Esophagus muscularis mucosa (tissue), 4 donors: ENCODE data around the gene GPX3. TPM values are rescaled to one million over a fixed set of nuclear protein-coding genes. Genes with fewer than 3 reads are reported as not detected.
A peak's percentile ranks its signal among the peaks of the same experiment; 100 is the strongest.

Source experiments
- DNase-seq: peaks from one replicate; pipeline ENCODE4 v3.0.0-alpha.2; 2017; ENCODE audit errors: extremely low spot score
- H3K27ac ChIP-seq, 4 donors: fragments of 200-600 bp; sonication (generic); replicated peaks in 1 of 4; 1 replicate in 3 of 4; 2 replicates in 1 of 4; pipeline ENCODE4 v1.5.1; 2016 to 2019; ENCODE audit warnings: mild to moderate bottlenecking in 1 of 4
- H3K27me3 ChIP-seq, 4 donors: fragments of 200-600 bp; sonication (generic); one replicate each; pipeline versions ENCODE4 v1.5.1 to v1.6.0; 2016 to 2019
- H3K36me3 ChIP-seq, 4 donors: fragments of 200-600 bp; sonication (generic); one replicate each; pipeline ENCODE4 v1.5.1; 2016 to 2019
- H3K4me1 ChIP-seq, 4 donors: fragments of 200-600 bp; sonication (generic); one replicate each; pipeline ENCODE4 v1.5.1; 2016 to 2019
- H3K4me3 ChIP-seq, 4 donors: fragments of 200-600 bp; sonication (generic); 1 replicate in 2 of 4; 2 replicates in 2 of 4; pipeline ENCODE4 v1.5.1; 2016 to 2019; ENCODE audit warnings: mild to moderate bottlenecking in 4 of 4, moderate library complexity in 1 of 4
- H3K9me3 ChIP-seq, 4 donors: fragments of 200-600 bp; sonication (generic); 1 replicate in 3 of 4; 2 replicates in 1 of 4; pipeline ENCODE4 v1.5.1; 2016 to 2019
- CTCF ChIP-seq, 3 experiments: fragments of 200-600 bp in 2 of 3; fragments of 450-650 bp in 1 of 3; sonication (generic) in 2 of 3; IDR thresholded peaks; one replicate each; pipeline ENCODE4 v1.5.1; 2017 to 2019; ENCODE audit warnings: antibody characterized with exemption in 3 of 3, mild to moderate bottlenecking in 2 of 3, moderate library complexity in 1 of 3
- EP300 ChIP-seq: sonication (generic); formaldehyde crosslinking; IDR thresholded peaks from one replicate; pipeline ENCODE4 v1.6.1; 2017; ENCODE audit warnings: antibody characterized with exemption
- POLR2A ChIP-seq: fragments of 450-650 bp; IDR thresholded peaks from one replicate; pipeline ENCODE4 v1.6.1; 2017; ENCODE audit warnings: antibody characterized with exemption, moderate library complexity, mild to moderate bottlenecking, low read depth
- POLR2AphosphoS5 ChIP-seq, 2 donors: sonication (generic); formaldehyde crosslinking; IDR thresholded peaks; one replicate each; pipeline ENCODE4 v1.6.1; 2017; ENCODE audit warnings: antibody characterized with exemption in 2 of 2
- WGBS: methylation state at CpG from one replicate; pipeline ENCODE4 v1.1.5; 2018; 5-methylcytosine and 5-hydroxymethylcytosine counted together
- intact Hi-C: fragments of 100-400 bp; cut with DNase I; formaldehyde crosslinking; loops from one replicate; pipeline ENCODE4 v1.15.1; 2023
- total RNA-seq, 4 donors: library from RNA; depleted of rRNA; stranded (reverse); fragments of >200 nt; gene quantifications; one replicate each; pipeline versions ENCODE4 v1.1.0 to v1.2.1, GENCODE V29; 2016

GPX3 gene
- total RNA-seq, 4 donors from 2014 or later, result 1,165 to 3,724 (median 1,939) TPM

DNA sequence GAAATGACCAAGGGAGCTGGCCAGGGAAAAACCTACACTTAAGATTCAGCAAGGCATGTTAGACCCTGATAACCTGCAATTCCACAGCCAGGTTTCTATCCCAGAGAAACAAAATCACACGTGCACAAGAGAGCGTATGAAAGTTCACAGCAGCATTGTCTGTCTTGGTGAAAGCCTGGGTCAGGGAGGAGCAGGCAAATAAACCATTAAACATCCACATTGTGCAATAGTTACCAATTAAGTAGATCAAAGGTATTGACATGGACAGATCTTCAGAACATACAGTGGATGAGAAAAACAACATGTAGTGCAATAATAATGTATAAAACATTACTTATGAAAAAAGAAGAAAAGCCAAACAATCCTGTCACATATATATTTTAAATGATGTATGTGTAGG, 15.9 kb upstream of the GPX3 start:
- Histone ChIP-seq H3K4me3 (no peak overlapping the region), H3K9me3 (no peaks in the 10 kb centered on the region), H3K27me3 (no peaks in the 10 kb centered on the region), H3K36me3 (no peaks in the 10 kb centered on the region), H3K4me1 (peaks cover 50 to 79% (median 75%) of the 10 kb centered on the region in 4 donors), H3K27ac (peak overlapping the region; percentile 84 to 94 (median 89))
- intact Hi-C loops, result loop anchor here (2.0 to 10.0 kb wide), 2 partner anchors 110 to 220 kb away; no protein-coding TSS in a partner anchor
- no peak for DNase-seq
- 54% methylated on average over 2 of the region's 2 CpGs for WGBS
- no peak for TF ChIP-seq POLR2AphosphoS5 (IDR thresholded peaks at IDR 0.05)
- TF ChIP-seq EP300, result no peak
- TF ChIP-seq CTCF (IDR thresholded peaks at IDR 0.05), result no peak
- no peak for TF ChIP-seq POLR2A

GRCh38 chr5:151005187-151005949, 15.0 kb upstream of the GPX3 start:
- no peaks in the 10 kb centered on the region for H3K27me3 ChIP-seq
- peaks cover 42 to 71% (median 67%) of the 10 kb centered on the region in 4 donors for H3K4me1 ChIP-seq
- H3K27ac ChIP-seq, result peak overlapping the region; percentile 84 to 94 (median 89)
- intact Hi-C loops, result loop anchor here (2.0 to 10.0 kb wide), 2 partner anchors 109 to 221 kb away; no protein-coding TSS in a partner anchor
- peak overlapping the region; percentile 9 to 46 (median 16) for H3K4me3 ChIP-seq
- H3K36me3 ChIP-seq, result no peaks in the 10 kb centered on the region
- H3K9me3 ChIP-seq, result no peaks in the 10 kb centered on the region
- no peak for DNase-seq
- no peak for TF ChIP-seq POLR2A
- peak; percentile 88 for TF ChIP-seq EP300
- TF ChIP-seq CTCF (IDR thresholded peaks at IDR 0.05), result no peak
- peak; percentile 82 to 87 for TF ChIP-seq POLR2AphosphoS5 (IDR thresholded peaks at IDR 0.05)
- 33% methylated on average over 5 of the region's 5 CpGs for WGBS

DNA sequence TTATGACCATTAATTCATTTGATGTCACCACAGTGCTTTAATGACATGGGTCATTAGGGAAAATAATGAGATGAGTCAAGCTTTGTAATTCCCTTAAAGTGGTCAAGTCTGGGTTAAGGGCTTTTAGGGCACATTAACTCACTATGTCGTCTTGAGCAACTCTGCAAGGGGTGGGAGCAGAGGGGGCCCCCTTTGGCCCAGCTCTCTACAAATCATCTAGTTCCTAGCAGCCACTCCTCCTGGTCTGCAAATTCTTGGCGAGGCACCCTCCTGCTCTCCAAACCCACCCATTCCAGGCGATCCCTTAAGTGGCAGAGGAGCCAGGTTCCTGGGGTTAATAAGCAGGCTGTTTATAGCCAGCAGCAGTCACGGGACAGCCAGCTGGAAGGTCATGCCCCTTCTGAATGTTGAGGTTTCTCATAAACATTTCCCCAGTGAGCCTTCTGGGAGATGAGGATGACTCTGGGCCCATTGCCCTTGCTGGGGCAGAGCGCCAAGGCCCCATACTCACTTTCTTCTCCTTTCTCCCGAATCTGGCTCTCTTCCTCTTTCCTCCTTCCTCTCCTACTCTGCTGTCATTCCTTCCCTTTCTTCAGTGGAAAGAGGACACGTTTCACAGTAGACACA, 14.3 kb upstream of the GPX3 start:
- peak overlapping the region; percentile 84 to 94 (median 89) for H3K27ac ChIP-seq
- intact Hi-C loops, result loop anchor here (2.0 to 10.0 kb wide), 2 partner anchors 109 to 221 kb away; no protein-coding TSS in a partner anchor
- H3K4me1 ChIP-seq, result peaks cover 42 to 68% (median 64%) of the 10 kb centered on the region in 4 donors
- peak overlapping the region; percentile 9 to 46 (median 16) for H3K4me3 ChIP-seq
- H3K9me3 ChIP-seq, result no peaks in the 10 kb centered on the region
- DNase-seq, result peak; percentile 98
- H3K36me3 ChIP-seq, result no peaks in the 10 kb centered on the region
- TF ChIP-seq CTCF (IDR thresholded peaks at IDR 0.05) (no peak), POLR2AphosphoS5 (IDR thresholded peaks at IDR 0.05) (peak; percentile 83 to 86), POLR2A (no peak), EP300 (peak; percentile 69)
- no peaks in the 10 kb centered on the region for H3K27me3 ChIP-seq
- 5% methylated on average over 4 of the region's 7 CpGs for whole genome bisulfite sequencing

- H3K9me3 ChIP-seq, result no peaks in the 10 kb centered on the region
- intact Hi-C loops, result loop anchor here (10.0 kb wide), 1 partner anchor 222 kb away; no protein-coding TSS in a partner anchor
- no peaks in the 10 kb centered on the region for H3K27me3 ChIP-seq
- peak overlapping the region in 2 of 4 donors; percentile 9 to 46 for H3K4me3 ChIP-seq
- H3K27ac ChIP-seq, result peak overlapping the region; percentile 84 to 94 (median 89)
- 69% methylated on average over 5 of the region's 5 CpGs for WGBS
- DNase-seq, result no peak
- TF ChIP-seq POLR2A (no peak), POLR2AphosphoS5 (IDR thresholded peaks at IDR 0.05) (no peak), CTCF (IDR thresholded peaks at IDR 0.05) (no peak), EP300 (no peak)
- peaks cover 42 to 69% (median 64%) of the 10 kb centered on the region in 4 donors for H3K4me1 ChIP-seq
- H3K36me3 ChIP-seq, result no peaks in the 10 kb centered on the region
These were observed 13.6 kb upstream of the GPX3 start for GRCh38 chr5:151006704-151007334.
